SK-N-MC (cell line): ENCODE results near the gene PNMA1.

ENCODE experiments used
- EZH2 ChIP-seq: fragments of 200-600 bp; sonication (generic); IDR thresholded peaks from one replicate; pipeline ENCODE4 v1.6.1; 2017; ENCODE audit warnings: antibody characterized with exemption
- POLR2AphosphoS5 ChIP-seq: IDR thresholded peaks from 2 replicates; pipeline ENCODE4 v1.6.1; 2012; ENCODE audit warnings: mild to moderate bottlenecking, low read depth, low read length, borderline replicate concordance

DNA sequence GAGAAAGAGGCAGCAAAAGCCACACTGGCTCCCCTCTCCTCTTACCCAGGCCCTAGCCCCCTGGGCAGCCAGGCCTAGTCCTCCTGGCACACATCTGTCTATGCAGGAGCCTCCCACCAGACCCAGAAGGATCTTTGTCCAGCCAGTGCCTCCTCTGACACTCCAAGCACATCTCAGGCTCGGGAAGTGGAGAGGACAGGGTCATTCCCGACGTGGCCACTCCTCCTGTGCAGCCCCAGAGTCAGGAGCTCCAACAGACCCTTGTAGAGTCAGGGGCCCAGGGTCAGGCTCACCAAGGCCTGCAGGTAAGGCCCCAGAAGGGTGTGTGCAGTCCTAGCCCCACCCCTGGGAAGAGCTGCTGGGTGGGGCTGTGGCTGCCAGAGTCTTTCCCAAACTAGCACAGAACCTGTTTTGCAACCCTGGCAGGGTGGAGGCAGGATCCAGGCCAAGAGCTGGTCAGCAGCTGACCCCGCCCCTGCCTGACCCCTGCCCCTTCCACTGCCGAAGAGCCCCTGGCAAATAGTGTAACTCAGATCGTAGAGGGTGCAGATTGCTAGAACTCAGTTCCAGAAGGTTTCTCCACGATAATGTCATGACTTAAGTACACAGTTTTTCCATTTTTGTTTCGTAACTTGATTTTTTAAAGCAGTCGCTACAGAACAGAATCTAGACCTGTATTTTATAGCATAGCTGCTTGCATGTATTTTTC, 26.6 kb upstream of the PNMA1 start:
- TF ChIP-seq EZH2, result no peak
- no peak for TF ChIP-seq POLR2AphosphoS5
